ENCODE measurements around the gene ZNF544. TPM values are rescaled to one million over a fixed set of nuclear protein-coding genes. Genes with fewer than 3 reads are reported as not detected.

Gene ZNF544
- total RNA-seq, 1 donor, result 32.9 TPM

- no peaks in the 10 kb centered on the region for H3K27me3 ChIP-seq (ENCODE audit: insufficient read depth, low read length)
- H4K20me1 ChIP-seq (ENCODE audit: insufficient read depth, low read length), result no peaks in the 10 kb centered on the region
- H3K4me1 ChIP-seq (ENCODE audit: insufficient read depth, low read length), result no peaks in the 10 kb centered on the region
- no peak for TF ChIP-seq CTCF (IDR thresholded peaks at IDR 0.05; ENCODE audit: extremely low read depth, low read depth, low read length)
- peaks cover 80% of the 10 kb centered on the region for H3K9me3 ChIP-seq (ENCODE audit: low read depth, low read length)
- no peak overlapping the region for H3K27ac ChIP-seq (ENCODE audit: low read depth, low read length)
- no peaks in the 10 kb centered on the region for H3K79me2 ChIP-seq (ENCODE audit: insufficient read depth, low read length)
- DNase-seq (ENCODE audit: insufficient read length, low spot score, missing footprints), result no peak
- no peak overlapping the region for H2AFZ ChIP-seq (ENCODE audit: low read length)
- peaks cover 68% of the 10 kb centered on the region for H3K36me3 ChIP-seq (ENCODE audit: insufficient read depth, low read length)
- no peak overlapping the region for H3K4me3 ChIP-seq (ENCODE audit: insufficient read depth, low read length)
- H3K4me2 ChIP-seq (ENCODE audit: insufficient read depth, low read length), result no peak overlapping the region
Measured at GRCh38 chr19:58261600-58261967, 32.9 kb downstream of the ZNF544 start.

- Histone ChIP-seq H3K27me3 (ENCODE audit: insufficient read depth, low read length) (no peaks in the 10 kb centered on the region), H3K36me3 (ENCODE audit: insufficient read depth, low read length) (peaks cover 66% of the 10 kb centered on the region), H3K4me3 (ENCODE audit: insufficient read depth, low read length) (peak overlapping the region; percentile 35), H3K4me1 (ENCODE audit: insufficient read depth, low read length) (no peaks in the 10 kb centered on the region), H4K20me1 (ENCODE audit: insufficient read depth, low read length) (no peaks in the 10 kb centered on the region), H3K79me2 (ENCODE audit: insufficient read depth, low read length) (no peaks in the 10 kb centered on the region), H2AFZ (ENCODE audit: low read length) (no peak overlapping the region), H3K4me2 (ENCODE audit: insufficient read depth, low read length) (no peak overlapping the region), H3K9me3 (ENCODE audit: low read depth, low read length) (peaks cover 78% of the 10 kb centered on the region), H3K27ac (ENCODE audit: low read depth, low read length) (no peak overlapping the region)
- no peak for TF ChIP-seq CTCF (IDR thresholded peaks at IDR 0.05; ENCODE audit: extremely low read depth, low read depth, low read length)
- no peak for DNase-seq (ENCODE audit: insufficient read length, low spot score, missing footprints)
Measured at GRCh38 chr19:58261968-58262921, 33.5 kb downstream of the ZNF544 start.

- no peaks in the 10 kb centered on the region for H4K20me1 ChIP-seq (ENCODE audit: insufficient read depth, low read length)
- no peak overlapping the region for H2AFZ ChIP-seq (ENCODE audit: low read length)
- no peak for TF ChIP-seq CTCF (IDR thresholded peaks at IDR 0.05; ENCODE audit: extremely low read depth, low read depth, low read length)
- no peaks in the 10 kb centered on the region for H3K4me1 ChIP-seq (ENCODE audit: insufficient read depth, low read length)
- H3K79me2 ChIP-seq (ENCODE audit: insufficient read depth, low read length), result no peaks in the 10 kb centered on the region
- DNase-seq (ENCODE audit: insufficient read length, low spot score, missing footprints), result no peak
- H3K9me3 ChIP-seq (ENCODE audit: low read depth, low read length), result peaks cover 72% of the 10 kb centered on the region
- H3K27me3 ChIP-seq (ENCODE audit: insufficient read depth, low read length), result no peaks in the 10 kb centered on the region
- no peak overlapping the region for H3K4me2 ChIP-seq (ENCODE audit: insufficient read depth, low read length)
- peaks cover 59% of the 10 kb centered on the region for H3K36me3 ChIP-seq (ENCODE audit: insufficient read depth, low read length)
- no peak overlapping the region for H3K27ac ChIP-seq (ENCODE audit: low read depth, low read length)
- no peak overlapping the region for H3K4me3 ChIP-seq (ENCODE audit: insufficient read depth, low read length)
Measured at GRCh38 chr19:58262922-58263296, 34.2 kb downstream of the ZNF544 start.

GRCh38 chr19:58265100-58265499, 36.4 kb downstream of the ZNF544 start:
- Histone ChIP-seq H4K20me1 (ENCODE audit: insufficient read depth, low read length) (no peaks in the 10 kb centered on the region), H3K27ac (ENCODE audit: low read depth, low read length) (no peak overlapping the region), H3K9me3 (ENCODE audit: low read depth, low read length) (peaks cover 62% of the 10 kb centered on the region), H3K27me3 (ENCODE audit: insufficient read depth, low read length) (no peaks in the 10 kb centered on the region), H3K4me1 (ENCODE audit: insufficient read depth, low read length) (no peaks in the 10 kb centered on the region), H3K36me3 (ENCODE audit: insufficient read depth, low read length) (peaks cover 42% of the 10 kb centered on the region), H3K79me2 (ENCODE audit: insufficient read depth, low read length) (peaks cover 7% of the 10 kb centered on the region), H3K4me2 (ENCODE audit: insufficient read depth, low read length) (no peak overlapping the region), H3K4me3 (ENCODE audit: insufficient read depth, low read length) (no peak overlapping the region), H2AFZ (ENCODE audit: low read length) (no peak overlapping the region)
- TF ChIP-seq CTCF (IDR thresholded peaks at IDR 0.05; ENCODE audit: extremely low read depth, low read depth, low read length), result no peak
- DNase-seq (ENCODE audit: insufficient read length, low spot score, missing footprints), result no peak

All from osteoblast (primary cell).